SK-MEL-5 (cell line): Measurements from ENCODE around the gene NCEH1. TPM values are rescaled to one million over a fixed set of nuclear protein-coding genes. Genes with fewer than 3 reads are reported as not detected.

Source experiments
- DNase-seq: peaks from one replicate; pipeline ENCODE4 v3.0.0-alpha.2; 2016; ENCODE audit warnings: low read depth, low spot score
- in situ Hi-C: cut with HindIII; loops from 2 replicates; pipeline ENCODE4 v1.10.0; 2016; ENCODE audit warnings: low sequenced_read_pairs, high pct_unique_total_duplicates, low pct_unique_long_range_greater_than_20kb
- total RNA-seq: library from RNA; depleted of rRNA; stranded (reverse); fragments of >200 nt; shearing (Covaris generic); gene quantifications from 2 replicates; pipeline ENCODE4 v1.2.3, GENCODE V29; 2014

The NCEH1 gene
- total RNA-seq, 1 experiment from 2014 or later: 4.4 TPM

DNA sequence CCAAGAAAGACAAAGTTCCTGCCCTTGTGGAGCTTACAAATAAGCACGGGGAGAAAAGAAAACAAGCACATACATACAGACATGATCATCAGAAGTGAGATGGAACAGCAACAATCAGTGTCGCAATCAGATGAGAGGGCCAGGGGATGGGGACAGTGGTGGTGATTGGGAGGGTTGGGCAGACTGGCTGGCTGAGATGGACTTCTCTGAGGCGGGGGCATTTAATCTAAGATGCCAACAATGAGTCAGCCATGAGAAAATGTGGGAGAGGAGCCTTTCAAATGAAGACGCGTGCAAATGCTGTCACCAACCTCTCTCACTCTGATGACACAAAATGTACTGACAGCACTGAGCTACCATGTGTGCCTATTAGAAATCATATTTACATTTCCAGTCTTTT, 81.4 kb downstream of the NCEH1 start:
- in situ Hi-C loops: no loop called here
- DNase-seq: no peak

- DNase-seq: no peak
- in situ Hi-C loops: no loop called here
These were observed 83.6 kb downstream of the NCEH1 start for GRCh38 chr3:172627057-172627809.

DNA sequence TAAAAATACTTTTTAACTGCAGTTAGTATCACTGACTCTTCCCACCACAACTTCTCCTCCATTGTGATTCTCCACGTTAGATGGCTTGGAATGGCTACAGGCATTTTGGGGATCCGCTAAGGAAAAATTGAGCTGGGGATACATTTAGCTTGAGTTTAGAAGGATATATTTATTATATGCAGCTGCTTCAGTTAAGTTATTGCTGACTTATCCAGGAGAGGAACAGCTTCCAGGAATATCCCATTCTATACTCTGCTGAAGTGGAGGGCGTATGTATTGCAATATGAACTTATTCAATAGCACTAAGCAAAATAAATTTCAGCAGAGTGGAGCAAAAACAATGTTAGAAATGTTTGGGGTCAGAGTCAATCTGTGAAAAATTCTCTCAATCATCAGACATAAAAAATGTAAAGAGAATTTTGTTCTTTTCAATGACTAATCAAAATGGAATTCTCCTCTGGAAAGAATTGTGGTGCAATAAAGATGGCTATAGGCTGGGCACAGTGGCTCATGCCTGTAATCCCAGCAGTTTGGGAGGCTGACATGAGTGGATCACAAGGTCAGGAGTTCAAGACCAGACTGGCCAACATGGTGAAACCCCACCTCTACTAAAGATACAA, 84.7 kb downstream of the NCEH1 start:
- in situ Hi-C loops: no loop called here
- no peak for DNase-seq

GRCh38 chr3:172625404-172625803, 85.5 kb downstream of the NCEH1 start:
- in situ Hi-C loops: no loop called here
- DNase-seq: no peak

DNA sequence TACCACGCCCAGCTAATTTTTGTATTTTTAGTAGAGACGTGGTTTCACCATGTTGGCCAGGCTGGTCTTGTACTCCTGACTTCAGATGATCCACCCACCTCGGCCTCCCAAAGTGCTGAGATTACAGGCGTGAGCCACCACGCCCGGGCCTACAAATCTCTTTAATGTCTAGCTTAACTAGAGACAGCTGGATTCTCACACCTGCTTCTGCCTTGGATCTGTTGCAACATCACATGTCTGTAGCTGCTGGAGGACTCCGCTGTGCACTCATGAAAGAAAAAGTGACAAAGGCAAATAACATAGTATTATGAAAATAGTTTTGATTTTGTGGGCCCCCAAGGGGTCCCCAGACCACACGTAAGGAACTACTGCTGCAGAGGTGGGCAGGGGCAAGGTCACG, 85.9 kb downstream of the NCEH1 start:
- DNase-seq: no peak
- in situ Hi-C loops: no loop called here

DNA sequence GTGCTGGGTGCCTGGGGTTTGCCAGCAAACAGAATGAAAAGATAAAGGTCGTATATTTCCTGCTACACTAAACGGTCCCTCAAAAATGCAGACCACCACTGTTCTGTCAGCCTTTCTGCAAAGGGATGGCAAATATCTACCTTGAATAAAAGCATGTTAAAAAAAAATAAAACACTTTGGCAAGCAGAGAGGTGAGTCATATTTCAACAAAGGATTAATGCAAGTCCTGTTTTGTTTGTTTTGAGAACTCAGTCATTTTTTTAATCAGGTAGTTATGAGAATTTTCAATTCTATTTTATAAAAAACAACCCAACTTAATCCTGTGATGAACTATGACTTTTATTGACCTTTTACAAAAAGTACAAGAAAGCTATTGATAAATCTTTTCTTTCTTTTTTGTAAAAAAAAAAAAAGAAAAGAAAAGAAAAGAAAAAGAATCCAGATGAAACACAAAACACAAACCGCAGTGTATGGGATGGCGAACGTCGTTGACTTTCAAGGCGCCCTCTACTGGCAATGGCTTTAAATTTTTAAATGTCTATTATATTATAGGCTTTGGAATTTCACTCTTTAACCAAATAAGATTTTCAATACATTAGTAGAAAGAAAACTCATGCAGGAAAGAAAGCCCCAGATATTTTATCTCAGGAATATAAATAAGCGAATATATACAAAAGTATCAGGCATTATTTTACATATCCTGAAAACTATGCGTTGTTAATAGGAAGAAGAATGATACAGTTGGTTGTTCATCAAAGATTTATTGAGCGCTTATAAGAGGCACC, 87.8 kb downstream of the NCEH1 start:
- peak; percentile 56 for DNase-seq
- in situ Hi-C loops: no loop called here

DNA sequence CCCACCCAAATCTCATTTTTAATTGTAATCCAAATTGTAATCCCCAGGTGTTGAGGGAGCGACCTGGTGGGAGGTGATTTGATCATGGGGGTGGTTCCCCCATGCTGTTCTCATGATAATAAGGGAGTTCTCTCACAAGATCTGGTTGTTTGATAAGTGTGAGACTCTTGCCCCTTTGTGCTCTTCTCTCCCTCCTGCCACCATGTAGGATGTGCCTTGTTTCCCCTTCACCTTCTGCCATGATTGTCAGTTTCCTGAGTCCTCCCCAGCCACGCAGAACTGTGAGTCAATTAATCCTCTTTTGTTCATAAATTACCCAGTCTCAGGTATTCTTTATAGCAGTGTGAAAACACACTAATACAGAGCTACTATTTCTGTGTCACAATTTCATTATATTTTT, 88.7 kb downstream of the NCEH1 start:
- DNase-seq: no peak
- in situ Hi-C loops: no loop called here

DNA sequence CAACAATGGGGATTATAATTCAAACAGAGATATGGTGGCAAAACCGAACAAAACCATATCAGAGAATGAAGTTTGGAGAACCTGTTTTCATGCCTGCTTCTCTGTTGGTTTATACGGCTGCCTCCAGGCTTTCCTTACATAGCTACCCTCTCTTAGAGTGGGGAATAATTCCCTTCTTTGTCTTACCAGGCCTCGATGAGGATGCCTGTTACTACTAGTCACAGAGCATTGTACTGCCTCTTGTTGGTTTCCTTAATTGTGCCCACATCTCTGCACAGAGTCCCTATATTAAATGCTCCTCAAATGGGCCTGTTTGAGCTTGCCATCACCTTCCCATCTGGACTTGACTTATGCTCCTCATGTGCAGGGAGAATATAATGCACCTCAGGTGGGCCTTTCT, 92.9 kb downstream of the NCEH1 start:
- DNase-seq: peak; percentile 38
- in situ Hi-C loops: no loop called here

GRCh38 chr3:172617013-172617706, 93.7 kb downstream of the NCEH1 start:
- in situ Hi-C loops: no loop called here

GRCh38 chr3:172616031-172616461, 94.8 kb downstream of the NCEH1 start:
- in situ Hi-C loops: no loop called here
- DNase-seq: no peak

More at GRCh38 chr3:172617013-172617706, 93.7 kb downstream of the NCEH1 start:
- DNase-seq: no peak

- no peak for DNase-seq
- in situ Hi-C loops: no loop called here
These were observed 95.6 kb downstream of the NCEH1 start for GRCh38 chr3:172615296-172615695.

- in situ Hi-C loops: no loop called here
- no peak for DNase-seq
These were observed 96.3 kb downstream of the NCEH1 start for GRCh38 chr3:172614340-172615274.

DNA sequence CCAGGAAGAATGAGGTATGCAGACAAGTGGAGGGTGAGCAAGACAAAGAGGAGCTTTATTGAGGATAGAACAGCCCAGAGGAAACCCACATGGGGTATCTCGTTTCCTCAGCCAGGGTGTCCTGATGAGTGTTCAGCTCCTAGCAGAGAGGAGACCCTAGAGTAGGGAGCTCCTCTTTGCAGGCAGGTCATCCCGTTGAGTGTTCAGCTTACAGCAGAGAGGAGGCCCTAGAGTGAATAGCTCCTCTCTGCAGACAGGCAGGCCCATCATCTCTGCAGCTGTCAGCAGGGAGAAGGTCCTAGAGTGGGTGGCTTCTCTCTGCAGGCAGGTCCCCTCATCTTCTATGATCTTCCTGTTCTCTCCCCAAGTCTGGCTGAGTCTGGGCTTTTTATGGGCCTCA, 97.0 kb downstream of the NCEH1 start:
- in situ Hi-C loops: no loop called here
- DNase-seq: no peak

- DNase-seq: no peak
- in situ Hi-C loops: no loop called here
These were observed 97.8 kb downstream of the NCEH1 start for GRCh38 chr3:172612871-172613678.

DNA sequence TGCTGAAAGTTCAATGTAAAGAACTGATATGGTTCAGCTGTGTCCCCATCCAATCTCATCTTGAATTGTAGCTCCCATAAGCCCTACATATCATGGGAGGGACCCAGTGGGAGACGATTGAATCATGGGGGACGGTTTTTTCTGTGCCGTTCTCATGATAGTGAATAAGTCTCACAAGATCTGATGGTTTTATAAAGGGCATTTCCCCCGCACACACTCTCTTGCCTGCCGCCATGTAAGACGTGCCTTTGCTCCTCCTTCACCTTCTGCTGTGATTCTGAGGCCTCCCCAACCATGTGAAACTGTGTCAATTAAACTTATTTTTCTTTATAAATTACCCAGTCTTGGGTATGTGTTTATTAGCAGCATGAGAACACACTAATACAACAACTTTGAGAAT, 101.1 kb downstream of the NCEH1 start:
- no peak for DNase-seq
- in situ Hi-C loops: no loop called here

DNA sequence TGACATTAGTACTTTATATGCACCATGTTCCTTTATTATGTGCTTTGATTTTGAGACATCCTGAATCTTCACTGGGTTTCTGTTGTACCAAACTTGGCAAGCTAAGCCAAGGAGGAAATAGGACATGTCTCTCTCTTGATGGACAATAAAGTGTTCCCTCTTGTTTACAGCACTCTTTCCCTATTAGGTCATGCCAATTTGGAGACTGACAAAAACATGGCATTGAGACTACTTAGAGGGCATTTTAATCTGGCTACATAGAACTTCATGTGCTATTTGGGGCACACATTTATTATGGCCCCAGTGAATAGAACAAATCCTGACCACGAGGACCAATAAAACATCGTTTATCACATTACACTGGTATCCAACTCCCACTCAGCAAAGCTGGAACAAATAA, 102.3 kb downstream of the NCEH1 start:
- in situ Hi-C loops: no loop called here
- no peak for DNase-seq
